ENCODE results near the gene ANKRD63.

DNA sequence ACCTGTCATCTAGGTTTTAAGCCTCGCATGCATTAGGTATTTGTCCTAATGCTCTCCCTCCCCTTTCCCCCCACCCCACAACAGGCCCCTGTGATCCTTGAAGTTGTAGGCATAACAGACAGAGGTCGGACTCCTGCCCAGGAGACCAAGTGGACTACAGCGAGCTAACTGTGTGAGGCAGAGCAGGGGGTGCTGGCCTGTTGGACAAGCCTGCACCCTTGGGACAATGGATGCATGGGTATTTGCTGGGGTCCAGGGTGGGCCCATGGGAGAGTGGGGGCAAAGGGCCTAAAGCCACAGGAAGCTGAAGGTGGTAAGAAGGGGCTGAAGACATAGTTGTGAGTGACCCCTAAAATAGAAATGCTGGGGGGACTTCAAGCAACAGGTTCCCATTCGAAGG lies 22.4 kb upstream of the ANKRD63 start:
- TF ChIP-seq EZH2phosphoT487 (IDR thresholded peaks at IDR 0.05; ENCODE audit: low read depth, severe bottlenecking, unreplicated experiment) (no peak), EZH2 (IDR thresholded peaks at IDR 0.05; ENCODE audit: borderline replicate concordance) (no peak)
- TF ChIP-seq, protein P1, sequence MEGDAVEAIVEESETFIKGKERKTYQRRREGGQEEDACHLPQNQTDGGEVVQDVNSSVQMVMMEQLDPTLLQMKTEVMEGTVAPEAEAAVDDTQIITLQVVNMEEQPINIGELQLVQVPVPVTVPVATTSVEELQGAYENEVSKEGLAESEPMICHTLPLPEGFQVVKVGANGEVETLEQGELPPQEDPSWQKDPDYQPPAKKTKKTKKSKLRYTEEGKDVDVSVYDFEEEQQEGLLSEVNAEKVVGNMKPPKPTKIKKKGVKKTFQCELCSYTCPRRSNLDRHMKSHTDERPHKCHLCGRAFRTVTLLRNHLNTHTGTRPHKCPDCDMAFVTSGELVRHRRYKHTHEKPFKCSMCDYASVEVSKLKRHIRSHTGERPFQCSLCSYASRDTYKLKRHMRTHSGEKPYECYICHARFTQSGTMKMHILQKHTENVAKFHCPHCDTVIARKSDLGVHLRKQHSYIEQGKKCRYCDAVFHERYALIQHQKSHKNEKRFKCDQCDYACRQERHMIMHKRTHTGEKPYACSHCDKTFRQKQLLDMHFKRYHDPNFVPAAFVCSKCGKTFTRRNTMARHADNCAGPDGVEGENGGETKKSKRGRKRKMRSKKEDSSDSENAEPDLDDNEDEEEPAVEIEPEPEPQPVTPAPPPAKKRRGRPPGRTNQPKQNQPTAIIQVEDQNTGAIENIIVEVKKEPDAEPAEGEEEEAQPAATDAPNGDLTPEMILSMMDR (IDR thresholded peaks at IDR 0.05; ENCODE audit: poor library complexity) = no peak

All from hepatocyte (in vitro differentiated cells).